ENCODE results near the gene SNAP91. TPM values are rescaled to one million over a fixed set of nuclear protein-coding genes. Genes with fewer than 3 reads are reported as not detected.

The SNAP91 gene
- total and polyA plus RNA-seq, 9 of the 15 experiments (the other 6 are each of a cell fraction or from before 2014, with no cell fraction given) = not detected

GRCh38 chr6:83592770-83593394 lies 116.0 kb downstream of the SNAP91 start (continued):
- TF ChIP-seq NR2C1 (IDR thresholded peaks at IDR 0.05) (peak; percentile 77), NR2C1 (tag; IDR thresholded peaks at IDR 0.05) (peak; percentile 83), CLOCK (CRISPR knock-in tag; IDR thresholded peaks at IDR 0.05; ENCODE audit: borderline replicate concordance) (no peak), MAFG (tag; conservative IDR thresholded peaks at IDR 0.05) (no peak), HMGN3 (IDR thresholded peaks at IDR 0.05; ENCODE audit: borderline replicate concordance, extremely low read depth, insufficient read length, low read depth, low read length) (no peak), AFF1 (IDR thresholded peaks at IDR 0.05; ENCODE audit: low read depth in 1 of 2, partially characterized antibody in 2 of 2) (no peak), CTBP1 (IDR thresholded peaks at IDR 0.05; ENCODE audit: borderline replicate concordance) (peak; percentile 49; the same call in 1 of the 2 replicates), CREB5 (CRISPR knock-in tag; IDR thresholded peaks at IDR 0.05) (no peak), ZC3H11A (IDR thresholded peaks at IDR 0.05; ENCODE audit: low read depth, low read length) (no peak), HMG20A (CRISPR knock-in tag; conservative IDR thresholded peaks at IDR 0.05) (no peak), CTCFL (IDR thresholded peaks at IDR 0.05; ENCODE audit: borderline replicate concordance, insufficient read depth, low read depth, low read length, poor library complexity, severe bottlenecking) (peak; percentile 67), ZNF384 (IDR thresholded peaks at IDR 0.05; ENCODE audit: low read depth, low read length) (no peak), THRB (CRISPR knock-in tag; conservative IDR thresholded peaks at IDR 0.05) (no peak), NR2C2 (CRISPR knock-in tag; IDR thresholded peaks at IDR 0.05) (no peak), NR2C2 (tag; IDR thresholded peaks at IDR 0.05) (peak; percentile 85), CAMTA2 (CRISPR knock-in tag; conservative IDR thresholded peaks at IDR 0.05) (no peak)

Measured in K562 (cell line).